Measurements from ENCODE around the gene ABCA7. TPM values are rescaled to one million over a fixed set of nuclear protein-coding genes. Genes with fewer than 3 reads are reported as not detected.

The ABCA7 gene
- total and polyA plus RNA-seq, 2 of the 8 experiments (the other 6 are each of a cell fraction or from before 2014, with no cell fraction given) = 10.4 to 25.6 TPM

- H2BK12ac ChIP-seq (ENCODE audit: low read depth, low read length) = no peak overlapping the region
- FAIRE-seq = no peak
- H2BK20ac ChIP-seq (ENCODE audit: low read length) = no peak overlapping the region
- TF ChIP-seq POLR2AphosphoS5 (IDR thresholded peaks at IDR 0.05; ENCODE audit: low read depth, low read length) (peak; percentile 40; the same call in 1 of the 2 replicates), KDM5A (IDR thresholded peaks at IDR 0.05; ENCODE audit: low read length) (no peak), POLR2A (IDR thresholded peaks at IDR 0.05; ENCODE audit: control extremely low read depth in 1 of 2, low read depth in 2 of 2, low read length in 2 of 2) (peak in 1 of 2 experiments; percentile 45; a peak in 1 of 3 replicates), SUZ12 (IDR thresholded peaks at IDR 0.05; ENCODE audit: low read length) (no peak), SIRT6 (IDR thresholded peaks at IDR 0.05; ENCODE audit: low read length) (no peak), ATF3 (IDR thresholded peaks at IDR 0.05; ENCODE audit: insufficient read depth, low read depth, low read length) (no peak)
- no peak overlapping the region for H3K56ac ChIP-seq (replicated peaks; ENCODE audit: insufficient read length, low read depth, low read length)
- H4K8ac ChIP-seq (ENCODE audit: extremely low read depth, insufficient read depth, low read length) = peak overlapping the region; percentile 57
- H2AFZ ChIP-seq (ENCODE audit: low read length) = no peak overlapping the region
- DNase-seq (ENCODE audit: low read depth in 1 of 2, low spot score in 2 of 2) = no peak
- POLR2A ChIA-PET (ENCODE audit: partially characterized antibody) = interaction anchor here (0.7 to 9.8 kb wide), 12 partner anchors 9 to 129 kb away, joined by 3 to 116 read pairs (median 8); partner anchors contain the start of genes ABCA7, CNN2 and RNU6-2
- H3K79me2 ChIP-seq (ENCODE audit: control insufficient read depth in 1 of 2, insufficient read depth in 2 of 2, low read length in 2 of 2) = no peaks in the 10 kb centered on the region; a peak in 1 of 4 replicates
- no peak overlapping the region for H2BK5ac ChIP-seq (ENCODE audit: low read depth, low read length)
- peaks cover 8 to 32% (median 17%) of the 10 kb centered on the region in 4 experiments; a peak in 6 of 8 replicates for H3K36me3 ChIP-seq (ENCODE audit: control insufficient read depth in 2 of 4, insufficient read depth in 4 of 4, low read length in 3 of 4)
- no peak overlapping the region for H4K91ac ChIP-seq (replicated peaks; ENCODE audit: insufficient read length, low read length)
- H3K4me2 ChIP-seq (ENCODE audit: insufficient read depth in 1 of 2, low read depth in 2 of 2, low read length in 2 of 2) = peak overlapping the region in 1 of 2 experiments; percentile 71; a peak in 2 of 4 replicates
- H3K23ac ChIP-seq (ENCODE audit: insufficient read length) = no peak overlapping the region
- no peak overlapping the region for H2BK120ac ChIP-seq (replicated peaks; ENCODE audit: low read depth, low read length)
- H2AK5ac ChIP-seq (ENCODE audit: low read depth, low read length) = no peak overlapping the region
- H3K9me3 ChIP-seq (ENCODE audit: insufficient read depth in 2 of 2, low read depth in 1 of 2, low read length in 1 of 2) = no peaks in the 10 kb centered on the region
- H4K20me1 ChIP-seq (replicated peaks in 1 of 2; ENCODE audit: control insufficient read depth in 1 of 2, insufficient read depth in 2 of 2, low read length in 2 of 2) = peaks cover 5 to 12% of the 10 kb centered on the region in 2 experiments
- WGBS, 2 experiments (ENCODE audit: extremely low coverage in 1 of 2, insufficient coverage in 1 of 2, insufficient read length in 1 of 2, insufficient replicate concordance in 2 of 2, low coverage in 1 of 2, low lambda C conversion rate in 2 of 2, missing lambda C conversion rate in 1 of 2) = 96% methylated on average over 29 of the region's 32 CpGs; no CpG with 5 or more reads in 1 of the 2 experiments
- H3K4ac ChIP-seq (replicated peaks; ENCODE audit: insufficient read length, low read depth, low read length) = no peak overlapping the region
- 0 out of 8 replicates have a peak overlapping the region, but pooled peaks of 2 of the 4 experiments have one; percentile 6 to 93 for H3K4me3 ChIP-seq (ENCODE audit: extremely low read depth in 1 of 4, insufficient read depth in 2 of 4, low read depth in 3 of 4, low read length in 4 of 4)
- no peak overlapping the region for H3K27ac ChIP-seq (ENCODE audit: low read depth, low read length)
- no peaks in the 10 kb centered on the region for H3K27me3 ChIP-seq (replicated peaks in 1 of 4; ENCODE audit: control insufficient read depth in 3 of 4, extremely low read depth in 1 of 4, insufficient read depth in 3 of 4, low read length in 3 of 4)
- no peak overlapping the region for H3K18ac ChIP-seq (ENCODE audit: extremely low read depth, low read length)
- H3K23me2 ChIP-seq (ENCODE audit: low read depth, low read length) = peaks cover 7% of the 10 kb centered on the region; the same call in 1 of the 2 replicates
- peaks cover 4% of the 10 kb centered on the region for H3K79me1 ChIP-seq (ENCODE audit: low read depth, low read length)
- no peak overlapping the region for H3K9ac ChIP-seq (replicated peaks in 1 of 4; ENCODE audit: extremely low read depth in 1 of 4, low read depth in 3 of 4, low read length in 3 of 4)
- CTCF ChIA-PET (ENCODE audit: partially characterized antibody) = interaction anchor here (0.6 to 2.1 kb wide), 10 partner anchors 7 to 116 kb away, joined by 3 to 6 read pairs (median 4); no protein-coding TSS in a partner anchor
- H3K14ac ChIP-seq (ENCODE audit: insufficient read length) = no peak overlapping the region
- H4K5ac ChIP-seq (ENCODE audit: insufficient read length, low read depth, low read length) = no peak overlapping the region
- no peak overlapping the region for H2BK15ac ChIP-seq (ENCODE audit: low read length)
- peaks cover 4 to 21% (median 8%) of the 10 kb centered on the region in 4 experiments for H3K4me1 ChIP-seq (replicated peaks in 1 of 4; ENCODE audit: control insufficient read depth in 3 of 4, insufficient read depth in 4 of 4, low read length in 3 of 4)
Measured at GRCh38 chr19:1105873-1106840, 66.2 kb downstream of the ABCA7 start.
